Naive B cell (primary cell): ENCODE data around the gene PLPPR2. TPM values are rescaled to one million over a fixed set of nuclear protein-coding genes. Genes with fewer than 3 reads are reported as not detected.
"Not testable (repeated sequence)": the region's sequence is repeated elsewhere in the genome, so short reads cannot be mapped to it uniquely, and the experiment has no call there.

Experiments
- ATAC-seq, 2 donors: fragments of 150-1000 bp; cut with Tn5 transposase; 2 replicates each; pipeline ENCODE4 v1.10.0; 2021; ENCODE audit warnings: low read depth in 2 of 2, mild to moderate bottlenecking in 2 of 2, moderate library complexity in 2 of 2
- DNase-seq: peaks from one replicate; pipeline ENCODE4 v3.0.0; 2022
- H3K27ac Mint-ChIP-seq, 6 donors: one replicate each; pipeline ENCODE4 v1.8.0; 2020 to 2022; ENCODE audit warnings: mild to moderate bottlenecking in 6 of 6, mixed read lengths in 6 of 6, moderate library complexity in 5 of 6, inconsistent platforms in 2 of 6
- H3K27me3 Mint-ChIP-seq, 3 donors: one replicate each; pipeline ENCODE4 v1.8.0; 2021 to 2022; ENCODE audit warnings: mixed read lengths in 3 of 3, mild to moderate bottlenecking in 1 of 3
- H3K36me3 Mint-ChIP-seq, 2 donors: one replicate each; pipeline ENCODE4 v1.8.0; 2020 to 2022; ENCODE audit warnings: mixed read lengths in 2 of 2, inconsistent platforms in 1 of 2, mild to moderate bottlenecking in 1 of 2
- H3K4me1 Mint-ChIP-seq, 3 donors: one replicate each; pipeline ENCODE4 v1.8.0; 2020 to 2022; ENCODE audit warnings: mixed read lengths in 3 of 3, inconsistent platforms in 1 of 3, mild to moderate bottlenecking in 1 of 3, moderate library complexity in 1 of 3
- H3K4me3 Mint-ChIP-seq, 8 donors: one replicate each; pipeline ENCODE4 v1.8.0; 2020 to 2022; ENCODE audit warnings: mild to moderate bottlenecking in 8 of 8, mixed read lengths in 8 of 8, moderate library complexity in 8 of 8, inconsistent platforms in 2 of 8
- H3K9me3 Mint-ChIP-seq, 7 donors: one replicate each; pipeline ENCODE4 v1.8.0; 2020 to 2022; ENCODE audit warnings: mixed read lengths in 7 of 7, mild to moderate bottlenecking in 5 of 7, inconsistent platforms in 2 of 7, moderate library complexity in 1 of 7
- polyA plus RNA-seq, 6 donors: library from polyadenylated mRNA; unstranded; fragments of 300-500 nt; fragmentation: Illumina TruSeq; gene quantifications; one replicate each; pipeline ENCODE4 v1.2.3, GENCODE V29; 2021; ENCODE audit warnings: low read depth in 6 of 6

Gene PLPPR2
- polyA plus RNA-seq, 6 donors from 2014 or later, result 0.56 to 0.69 TPM; not detected in 4

- Mint-ChIP-seq H3K9me3 (peaks cover 0 to 7% (median 0%) of the 10 kb centered on the region in 7 donors), H3K27ac (peak overlapping the region in 3 of 6 donors; percentile 12 to 45 (median 34)), H3K36me3 (peaks cover 0 to 8% of the 10 kb centered on the region in 2 donors), H3K27me3 (no peaks in the 10 kb centered on the region), H3K4me1 (peaks cover 35 to 53% (median 38%) of the 10 kb centered on the region in 3 donors), H3K4me3 (peak overlapping the region; percentile 86 to 98 (median 96))
- ATAC-seq (no peak), DNase-seq (no peak)
Measured at GRCh38 chr19:11347546-11348039, 7.6 kb upstream of the PLPPR2 start.

GRCh38 chr19:11349171-11349570, 6.1 kb upstream of the PLPPR2 start:
- Mint-ChIP-seq H3K27ac (no peak overlapping the region), H3K36me3 (peaks cover 0 to 8% of the 10 kb centered on the region in 2 donors), H3K4me3 (peak overlapping the region in 2 of 8 donors; percentile 47 to 61), H3K4me1 (peaks cover 35 to 52% (median 38%) of the 10 kb centered on the region in 3 donors), H3K9me3 (peaks cover 0 to 7% (median 0%) of the 10 kb centered on the region in 7 donors), H3K27me3 (peaks cover 0 to 3% (median 0%) of the 10 kb centered on the region in 3 donors)
- no peak for ATAC-seq
- DNase-seq, result no peak

- not testable (repeated sequence) for H3K36me3 Mint-ChIP-seq, H3K9me3 Mint-ChIP-seq, H3K27ac Mint-ChIP-seq, ATAC-seq, DNase-seq
- peaks cover 14 to 32% (median 16%) of the 10 kb centered on the region in 3 donors for H3K4me1 Mint-ChIP-seq
- H3K27me3 Mint-ChIP-seq, result peaks cover 9 to 37% (median 23%) of the 10 kb centered on the region in 3 donors
- peak overlapping the region in 5 of 8 donors; percentile 4 to 81 (median 64) for H3K4me3 Mint-ChIP-seq
Measured at GRCh38 chr19:11354102-11354501, 1.1 kb upstream of the PLPPR2 start.

GRCh38 chr19:11356074-11356397, 804 bp downstream of the PLPPR2 start:
- DNase-seq, result no peak
- H3K4me1 Mint-ChIP-seq, result peaks cover 14 to 25% (median 16%) of the 10 kb centered on the region in 3 donors
- no peaks in the 10 kb centered on the region for H3K9me3 Mint-ChIP-seq
- peaks cover 9 to 37% (median 23%) of the 10 kb centered on the region in 3 donors for H3K27me3 Mint-ChIP-seq
- H3K4me3 Mint-ChIP-seq, result peak overlapping the region in 7 of 8 donors; percentile 25 to 80 (median 64)
- H3K27ac Mint-ChIP-seq, result peak overlapping the region in 1 of 6 donors; percentile 78
- ATAC-seq, result no peak
- H3K36me3 Mint-ChIP-seq, result no peaks in the 10 kb centered on the region

DNA sequence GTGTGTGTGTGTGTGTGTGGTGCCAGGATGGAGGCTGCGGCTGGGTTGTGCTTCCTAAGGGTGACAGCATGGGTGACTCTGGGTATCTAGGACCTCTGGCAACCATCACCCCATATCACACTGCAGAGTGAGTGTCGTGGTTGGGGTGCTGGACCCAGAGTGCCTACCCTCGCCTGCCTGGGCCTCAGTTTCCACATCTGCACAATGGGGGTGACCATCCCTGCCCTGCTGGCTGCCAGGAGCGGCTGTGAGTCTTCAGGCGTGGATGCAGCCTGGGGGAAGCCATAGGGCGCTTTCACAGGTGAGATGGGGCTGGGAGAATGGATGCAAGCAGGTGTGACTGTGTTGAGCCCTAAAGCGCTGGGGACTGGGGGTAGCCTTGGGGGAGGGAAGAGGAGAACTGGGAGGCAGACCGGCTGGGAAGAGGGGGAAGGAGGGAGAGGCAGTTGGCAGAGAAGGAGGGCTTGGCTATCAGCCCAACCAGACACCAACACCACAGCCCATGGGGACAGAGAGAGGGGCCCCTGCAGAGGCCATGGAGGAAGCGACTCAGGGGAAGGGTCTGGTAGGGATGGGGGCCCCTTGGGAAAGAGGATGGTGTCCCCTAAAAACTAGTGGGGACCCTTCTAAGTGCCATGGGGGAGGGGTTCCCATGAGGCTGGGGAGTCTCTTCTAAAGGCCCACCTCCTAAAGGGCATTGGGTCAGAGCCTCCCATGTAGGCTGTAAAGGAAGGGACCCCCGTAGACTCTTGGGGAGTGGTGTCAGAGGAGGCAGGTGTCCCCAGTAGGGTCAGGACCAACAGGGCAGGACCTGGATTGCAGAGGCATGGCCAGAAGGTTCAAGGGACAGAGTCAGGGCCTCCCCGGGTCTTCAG, 1.7 kb downstream of the PLPPR2 start:
- ATAC-seq (no peak), DNase-seq (no peak)
- Mint-ChIP-seq H3K27ac (no peak overlapping the region), H3K9me3 (no peaks in the 10 kb centered on the region), H3K4me3 (peak overlapping the region in 2 of 8 donors; percentile 42 to 67), H3K36me3 (no peaks in the 10 kb centered on the region), H3K4me1 (peaks cover 16 to 24% (median 18%) of the 10 kb centered on the region in 3 donors), H3K27me3 (peaks cover 9 to 37% (median 23%) of the 10 kb centered on the region in 3 donors)

- H3K27ac Mint-ChIP-seq, result peak overlapping the region in 1 of 6 donors; percentile 60
- H3K36me3 Mint-ChIP-seq, result no peaks in the 10 kb centered on the region
Measured at GRCh38 chr19:11359421-11359820, 4.2 kb downstream of the PLPPR2 start.

DNA sequence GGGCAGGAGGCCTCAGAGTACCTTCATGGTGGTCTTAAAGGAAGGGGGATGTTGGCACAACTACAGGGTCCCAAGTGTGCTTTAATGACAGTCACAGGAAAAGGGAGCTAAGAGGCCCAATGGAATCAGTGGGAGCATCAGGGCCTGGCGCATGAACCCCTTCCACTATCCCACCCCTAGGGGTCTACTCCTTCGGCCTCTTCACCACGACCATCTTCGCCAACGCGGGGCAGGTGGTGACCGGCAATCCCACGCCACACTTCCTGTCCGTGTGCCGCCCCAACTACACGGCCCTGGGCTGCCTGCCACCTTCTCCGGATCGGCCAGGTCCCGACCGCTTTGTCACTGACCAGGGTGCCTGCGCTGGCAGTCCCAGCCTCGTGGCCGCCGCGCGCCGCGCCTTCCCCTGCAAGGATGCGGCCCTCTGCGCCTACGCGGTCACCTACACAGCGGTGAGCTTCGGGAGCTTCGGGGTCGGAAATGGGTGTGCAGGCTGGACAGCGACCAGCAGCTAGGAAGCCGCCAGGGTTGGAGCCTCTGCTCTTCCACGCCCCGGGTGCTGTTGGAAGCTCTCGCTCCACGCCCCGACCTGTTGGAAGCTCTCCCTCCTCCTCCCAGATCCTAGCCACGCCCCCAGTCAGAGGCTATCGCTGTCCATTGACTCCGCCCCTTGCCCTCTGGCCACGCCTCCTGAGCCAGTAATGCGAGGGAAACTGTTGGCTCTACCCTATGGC, 6.0 kb downstream of the PLPPR2 start:
- no peak for DNase-seq
- ATAC-seq, result no peak

More at GRCh38 chr19:11359421-11359820, 4.2 kb downstream of the PLPPR2 start:
- no peak for ATAC-seq
- Mint-ChIP-seq H3K4me3 (no peak overlapping the region), H3K27me3 (peaks cover 9 to 31% (median 23%) of the 10 kb centered on the region in 3 donors), H3K4me1 (peaks cover 13 to 26% (median 21%) of the 10 kb centered on the region in 3 donors), H3K9me3 (no peaks in the 10 kb centered on the region)
- DNase-seq, result no peak

DNA sequence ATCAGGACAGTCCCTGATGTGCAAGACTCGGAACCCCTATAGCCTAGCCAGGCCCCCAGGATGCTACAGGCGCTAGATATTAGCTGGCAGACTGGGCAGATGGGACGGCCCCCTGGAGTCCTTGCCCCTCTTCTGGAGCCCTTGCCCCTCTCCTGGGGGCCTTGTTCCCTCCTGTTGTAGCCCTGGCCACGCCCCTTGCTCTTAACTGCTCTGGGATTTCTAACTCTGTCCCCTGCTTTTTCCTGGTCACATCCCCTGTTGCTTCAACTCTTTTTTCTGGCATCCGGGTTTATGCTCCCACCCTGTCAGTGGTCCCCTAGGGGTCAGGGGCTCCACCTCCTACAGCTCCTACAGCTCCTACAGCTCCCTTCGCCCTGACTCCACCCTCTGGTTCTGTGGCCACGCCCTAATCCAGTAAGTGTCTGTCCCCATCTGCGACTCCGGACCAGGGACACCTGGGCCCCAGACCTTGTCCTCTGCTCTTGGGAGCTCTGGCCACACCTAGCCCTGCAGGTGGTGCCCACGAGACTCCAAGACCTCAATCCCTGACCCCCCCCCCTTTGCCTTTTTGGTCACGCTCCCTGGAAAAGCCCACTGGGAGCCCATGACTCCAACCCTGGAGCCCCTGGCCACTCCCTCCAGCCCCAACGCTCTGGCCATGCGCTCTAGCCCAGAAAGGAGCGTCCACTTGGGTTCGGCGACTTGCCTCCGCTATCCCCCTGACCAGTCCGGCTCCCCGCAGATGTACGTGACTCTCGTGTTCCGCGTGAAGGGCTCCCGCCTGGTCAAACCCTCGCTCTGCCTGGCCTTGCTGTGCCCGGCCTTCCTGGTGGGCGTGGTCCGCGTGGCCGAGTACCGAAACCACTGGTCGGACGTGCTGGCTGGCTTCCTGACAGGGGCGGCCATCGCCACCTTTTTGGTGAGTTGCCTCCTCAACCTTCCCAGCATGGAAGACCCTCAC, 6.8 kb downstream of the PLPPR2 start:
- Mint-ChIP-seq H3K36me3 (no peaks in the 10 kb centered on the region), H3K27me3 (peaks cover 0 to 5% (median 0%) of the 10 kb centered on the region in 3 donors), H3K9me3 (no peaks in the 10 kb centered on the region), H3K4me1 (peaks cover 0 to 10% (median 6%) of the 10 kb centered on the region in 3 donors), H3K4me3 (no peak overlapping the region), H3K27ac (peak overlapping the region in 1 of 6 donors; percentile 16)
- no peak for DNase-seq
- no peak for ATAC-seq

More for the DNA sequence above, 6.0 kb downstream of the PLPPR2 start:
- H3K36me3 Mint-ChIP-seq, result no peaks in the 10 kb centered on the region
- H3K27me3 Mint-ChIP-seq, result peaks cover 3 to 14% (median 8%) of the 10 kb centered on the region in 3 donors
- H3K4me1 Mint-ChIP-seq, result peaks cover 0 to 10% (median 9%) of the 10 kb centered on the region in 3 donors
- no peak overlapping the region for H3K27ac Mint-ChIP-seq
- no peak overlapping the region for H3K4me3 Mint-ChIP-seq
- no peaks in the 10 kb centered on the region for H3K9me3 Mint-ChIP-seq

DNA sequence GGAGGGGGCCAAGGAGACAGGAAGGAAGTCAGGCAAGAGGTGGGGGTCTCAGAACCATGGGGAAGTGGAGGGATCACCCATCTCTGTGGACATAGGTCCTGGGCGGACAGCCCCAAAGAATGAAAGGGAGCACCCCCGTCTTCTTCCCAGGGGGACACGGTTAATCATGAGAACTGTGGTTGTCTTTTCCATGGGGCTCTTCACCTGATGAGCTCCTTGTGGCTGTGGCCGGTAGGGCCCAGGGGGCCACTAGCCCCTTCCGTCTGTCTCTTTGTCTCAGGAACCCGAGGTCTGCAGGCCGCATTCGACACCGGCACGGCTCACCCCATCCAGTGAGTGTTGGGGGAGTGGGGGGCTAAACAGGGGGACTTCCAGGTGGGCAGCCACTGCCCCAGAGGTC, 8.6 kb downstream of the PLPPR2 start:
- DNase-seq (no peak), ATAC-seq (no peak)
- Mint-ChIP-seq H3K27me3 (no peaks in the 10 kb centered on the region), H3K36me3 (peaks cover 1% of the 10 kb centered on the region in 2 donors), H3K9me3 (no peaks in the 10 kb centered on the region), H3K4me1 (peaks cover 0 to 10% (median 6%) of the 10 kb centered on the region in 3 donors), H3K27ac (no peak overlapping the region), H3K4me3 (no peak overlapping the region)

DNA sequence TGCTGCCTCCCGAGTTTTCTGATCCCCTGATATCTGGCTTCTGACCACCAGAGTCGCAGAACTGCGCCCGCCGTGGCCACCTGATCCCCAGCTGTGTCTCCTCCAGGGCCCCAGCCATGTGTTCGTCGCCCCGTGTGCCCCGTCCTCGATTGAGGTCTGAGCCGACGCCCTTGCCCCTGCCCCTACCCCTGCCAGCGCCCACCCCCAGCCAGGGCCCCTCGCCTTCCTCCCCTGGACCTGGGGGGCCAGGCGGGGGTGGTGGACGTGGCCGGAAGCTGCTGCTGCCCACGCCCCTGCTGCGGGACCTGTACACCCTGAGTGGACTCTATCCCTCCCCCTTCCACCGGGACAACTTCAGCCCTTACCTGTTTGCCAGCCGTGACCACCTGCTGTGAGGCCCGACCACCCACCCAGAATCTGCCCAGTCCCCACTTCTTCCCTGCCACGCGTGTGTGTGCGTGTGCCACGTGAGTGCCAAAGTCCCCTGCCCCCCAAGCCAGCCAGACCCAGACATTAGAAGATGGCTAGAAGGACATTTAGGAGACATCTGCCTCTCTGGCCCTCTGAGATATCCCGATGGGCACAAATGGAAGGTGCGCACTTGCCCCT, 9.2 kb downstream of the PLPPR2 start:
- Mint-ChIP-seq H3K4me3 (peak overlapping the region in 1 of 8 donors; percentile 52), H3K9me3 (no peaks in the 10 kb centered on the region), H3K36me3 (peaks cover 6 to 7% of the 10 kb centered on the region in 2 donors), H3K4me1 (peaks cover 2 to 10% (median 6%) of the 10 kb centered on the region in 3 donors), H3K27ac (peak overlapping the region in 1 of 6 donors; percentile 56), H3K27me3 (no peaks in the 10 kb centered on the region)
- no peak for ATAC-seq
- DNase-seq, result no peak

GRCh38 chr19:11364935-11365334, 9.7 kb downstream of the PLPPR2 start:
- Mint-ChIP-seq H3K27me3 (no peaks in the 10 kb centered on the region), H3K4me3 (peak overlapping the region in 1 of 8 donors; percentile 52)

DNA sequence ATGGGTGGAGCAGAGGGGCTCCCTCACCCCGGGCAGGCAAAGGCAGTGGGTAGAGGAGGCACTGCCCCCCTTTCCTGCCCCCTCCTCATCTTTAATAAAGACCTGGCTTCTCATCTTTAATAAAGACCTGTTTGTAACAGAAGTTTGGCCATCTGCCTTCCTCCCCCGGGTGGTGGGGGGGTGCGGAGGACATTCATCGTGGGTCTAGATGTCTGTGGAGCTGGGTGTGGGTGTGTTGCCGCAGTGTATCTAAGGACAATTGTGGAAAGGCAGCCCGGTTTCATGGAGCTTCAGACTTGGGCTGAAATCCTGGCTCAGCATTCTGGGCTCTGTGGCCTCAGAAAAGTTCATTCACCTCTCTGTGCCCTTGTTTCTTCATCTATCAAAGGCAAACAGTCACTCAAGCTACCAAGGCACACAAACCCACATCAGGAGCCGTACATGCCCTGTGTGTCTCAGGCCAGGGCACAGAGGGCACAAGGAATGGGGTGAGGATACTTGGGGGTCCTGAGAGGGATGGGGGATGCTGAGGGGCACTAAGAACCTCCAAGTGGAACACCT, 10.4 kb downstream of the PLPPR2 start:
- Mint-ChIP-seq H3K27me3 (no peaks in the 10 kb centered on the region), H3K4me3 (no peak overlapping the region), H3K27ac (no peak overlapping the region), H3K9me3 (no peaks in the 10 kb centered on the region), H3K4me1 (peaks cover 2 to 10% (median 6%) of the 10 kb centered on the region in 3 donors), H3K36me3 (peaks cover 7 to 9% of the 10 kb centered on the region in 2 donors)
- DNase-seq (no peak), ATAC-seq (no peak)

More at GRCh38 chr19:11364935-11365334, 9.7 kb downstream of the PLPPR2 start:
- Mint-ChIP-seq H3K9me3 (no peaks in the 10 kb centered on the region), H3K36me3 (peaks cover 7 to 9% of the 10 kb centered on the region in 2 donors), H3K27ac (no peak overlapping the region), H3K4me1 (peaks cover 2 to 10% (median 6%) of the 10 kb centered on the region in 3 donors)
- ATAC-seq, result no peak
- DNase-seq, result no peak
